Endodermal cell (in vitro differentiated cells): ENCODE results near the gene UMOD. TPM values are rescaled to one million over a fixed set of nuclear protein-coding genes. Genes with fewer than 3 reads are reported as not detected.

Source experiments
- DNase-seq: peaks from one replicate; pipeline ENCODE4 v3.0.0-alpha.2; 2017
- H3K27ac ChIP-seq: 2 replicates; pipeline ENCODE4 v1.5.1; 2013; ENCODE audit warnings: mild to moderate bottlenecking, low read depth, low read length, moderate library complexity
- H3K27me3 ChIP-seq: 2 replicates; pipeline ENCODE4 v1.6.1; 2013; ENCODE audit warnings: mild to moderate bottlenecking, low read length, moderate library complexity; ENCODE audit not compliant: insufficient read depth, control insufficient read depth, poor library complexity, severe bottlenecking
- H3K36me3 ChIP-seq: 2 replicates; pipeline ENCODE4 v1.7.0; 2013; ENCODE audit warnings: mild to moderate bottlenecking, low read length, moderate library complexity; ENCODE audit not compliant: control insufficient read depth, insufficient read depth
- H3K4me1 ChIP-seq: one replicate; pipeline ENCODE4 v1.7.0; 2013; ENCODE audit warnings: low read length; ENCODE audit not compliant: control insufficient read depth, insufficient read depth
- H3K4me3 ChIP-seq: 2 replicates; pipeline ENCODE4 v1.5.1; 2013; ENCODE audit warnings: mild to moderate bottlenecking, low read length, moderate library complexity
- H3K9ac ChIP-seq: 2 replicates; pipeline ENCODE4 v1.6.1; 2013; ENCODE audit warnings: mild to moderate bottlenecking, low read length, moderate library complexity; ENCODE audit not compliant: poor library complexity, severe bottlenecking; ENCODE audit errors: extremely low read depth
- H3K9me3 ChIP-seq: 2 replicates; pipeline ENCODE4 v1.6.1; 2013; ENCODE audit warnings: mild to moderate bottlenecking, low read length, moderate library complexity; ENCODE audit not compliant: control insufficient read depth
- H3K27ac Mint-ChIP-seq: 2 replicates; pipeline ENCODE4 v1.8.0; 2020; ENCODE audit warnings: mixed read lengths
- H3K27me3 Mint-ChIP-seq: 2 replicates; pipeline ENCODE4 v1.8.0; 2021; ENCODE audit warnings: mild to moderate bottlenecking, mixed read lengths; ENCODE audit not compliant: insufficient read depth
- H3K36me3 Mint-ChIP-seq: 2 replicates; pipeline ENCODE4 v1.8.0; 2020; ENCODE audit warnings: low read depth, mixed read lengths
- H3K4me1 Mint-ChIP-seq: 2 replicates; pipeline ENCODE4 v1.8.0; 2020; ENCODE audit warnings: mixed read lengths
- H3K4me3 Mint-ChIP-seq: 2 replicates; pipeline ENCODE4 v1.8.0; 2020; ENCODE audit warnings: mild to moderate bottlenecking, moderate library complexity, mixed read lengths
- H3K9me3 Mint-ChIP-seq: 2 replicates; pipeline ENCODE4 v1.8.0; 2020; ENCODE audit warnings: mild to moderate bottlenecking, mixed read lengths
- CTCF ChIP-seq: fragments of 200-600 bp; sonication (generic); conservative IDR thresholded peaks from 2 replicates; pipeline ENCODE4 v1.5.0; 2021; ENCODE audit warnings: antibody characterized with exemption, mild to moderate bottlenecking
- WGBS, 2 experiments: methylation state at CpG; one replicate each; pipeline versions ENCODE4 v1.1.5 to v1.1.7; 2013; ENCODE audit warnings: missing lambda C conversion rate in 2 of 2, mixed read lengths in 1 of 2; ENCODE audit not compliant: insufficient coverage in 1 of 2, insufficient read length in 1 of 2; 5-methylcytosine and 5-hydroxymethylcytosine counted together
- total RNA-seq, 2 donors: library from RNA; stranded (reverse); fragmentation: NEBNext Ultra II Directional in 1 of 2; extraction: Animal tissue kit (Norgen Biotek cat#: 25700) in 1 of 2; gene quantifications; 2 replicates in 1 of 2; 3 replicates in 1 of 2; pipeline ENCODE4 v1.2.1, GENCODE V29; 2021

UMOD gene
- total RNA-seq, 2 donors from 2014 or later = not detected

- no peaks in the 10 kb centered on the region for H3K9me3 Mint-ChIP-seq
- DNase-seq = no peak
- 77 to 80% methylated on average over 5 to 7 of the region's 7 CpGs for WGBS, 2 experiments
- no peak overlapping the region for H3K4me3 ChIP-seq
- H3K27me3 ChIP-seq = no peaks in the 10 kb centered on the region
- H3K27me3 Mint-ChIP-seq = no peaks in the 10 kb centered on the region
- TF ChIP-seq CTCF = no peak
- H3K27ac Mint-ChIP-seq = no peak overlapping the region
- no peaks in the 10 kb centered on the region for H3K36me3 ChIP-seq
- H3K9me3 ChIP-seq = no peaks in the 10 kb centered on the region
- H3K36me3 Mint-ChIP-seq = no peaks in the 10 kb centered on the region
- H3K4me1 Mint-ChIP-seq = no peaks in the 10 kb centered on the region
- no peaks in the 10 kb centered on the region for H3K4me1 ChIP-seq
- H3K27ac ChIP-seq = no peak overlapping the region
- H3K9ac ChIP-seq = no peak overlapping the region
- no peak overlapping the region for H3K4me3 Mint-ChIP-seq
These were observed 46.7 kb upstream of the UMOD start for GRCh38 chr16:20399185-20399584.

GRCh38 chr16:20398603-20399002, 46.1 kb upstream of the UMOD start:
- H3K27ac ChIP-seq = no peak overlapping the region
- WGBS, 2 experiments = 92% methylated on average over 3 of the region's 3 CpGs; no CpG with 5 or more reads in 1 of the 2 experiments
- no peaks in the 10 kb centered on the region for H3K36me3 ChIP-seq
- Mint-ChIP-seq H3K36me3 (no peaks in the 10 kb centered on the region), H3K27me3 (no peaks in the 10 kb centered on the region), H3K27ac (no peak overlapping the region), H3K9me3 (no peaks in the 10 kb centered on the region), H3K4me3 (no peak overlapping the region), H3K4me1 (peaks cover 4% of the 10 kb centered on the region)
- H3K4me3 ChIP-seq = no peak overlapping the region
- no peaks in the 10 kb centered on the region for H3K27me3 ChIP-seq
- DNase-seq = no peak
- H3K4me1 ChIP-seq = no peaks in the 10 kb centered on the region
- no peak overlapping the region for H3K9ac ChIP-seq
- H3K9me3 ChIP-seq = no peaks in the 10 kb centered on the region
- TF ChIP-seq CTCF = no peak

GRCh38 chr16:20397468-20398074, 45.1 kb upstream of the UMOD start:
- Mint-ChIP-seq H3K27ac (no peak overlapping the region), H3K36me3 (no peaks in the 10 kb centered on the region), H3K4me1 (peaks cover 12% of the 10 kb centered on the region), H3K27me3 (no peaks in the 10 kb centered on the region), H3K9me3 (no peaks in the 10 kb centered on the region), H3K4me3 (no peak overlapping the region)
- WGBS, 2 experiments = 83 to 91% methylated on average over 5 to 7 of the region's 7 CpGs
- TF ChIP-seq CTCF = no peak
- no peak overlapping the region for H3K4me3 ChIP-seq
- no peaks in the 10 kb centered on the region for H3K27me3 ChIP-seq
- H3K36me3 ChIP-seq = no peaks in the 10 kb centered on the region
- H3K27ac ChIP-seq = no peak overlapping the region
- no peaks in the 10 kb centered on the region for H3K4me1 ChIP-seq
- H3K9ac ChIP-seq = no peak overlapping the region
- no peaks in the 10 kb centered on the region for H3K9me3 ChIP-seq
- DNase-seq = no peak
